ENCODE results near the gene OR5D13.

OR5D13 gene, protein sequence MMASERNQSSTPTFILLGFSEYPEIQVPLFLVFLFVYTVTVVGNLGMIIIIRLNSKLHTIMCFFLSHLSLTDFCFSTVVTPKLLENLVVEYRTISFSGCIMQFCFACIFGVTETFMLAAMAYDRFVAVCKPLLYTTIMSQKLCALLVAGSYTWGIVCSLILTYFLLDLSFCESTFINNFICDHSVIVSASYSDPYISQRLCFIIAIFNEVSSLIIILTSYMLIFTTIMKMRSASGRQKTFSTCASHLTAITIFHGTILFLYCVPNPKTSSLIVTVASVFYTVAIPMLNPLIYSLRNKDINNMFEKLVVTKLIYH

DNA sequence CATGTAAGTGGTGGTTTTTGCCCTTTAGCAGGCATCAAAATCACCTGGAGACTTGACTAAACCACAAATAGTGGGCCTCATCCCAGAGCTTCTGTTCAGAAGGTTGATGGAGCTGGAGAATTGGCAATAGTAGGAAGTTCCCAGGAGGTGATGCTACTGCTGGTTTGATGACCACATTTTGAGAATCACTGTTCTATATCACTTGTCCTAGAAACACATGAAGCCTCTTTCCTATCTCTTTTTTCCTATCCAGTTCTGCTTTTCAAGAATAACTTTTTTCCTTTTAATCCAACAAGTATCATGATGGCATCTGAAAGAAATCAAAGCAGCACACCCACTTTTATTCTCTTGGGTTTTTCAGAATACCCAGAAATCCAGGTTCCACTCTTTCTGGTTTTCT is at the start of gene OR5D13:
Gene OR5D13 (plus strand): TSS at position 301 of the 400 bp plus-strand sequence. CDS start 0 bp downstream, at position 301.
- in situ Hi-C loops (cut with HindIII; ENCODE audit: low sequenced_read_pairs), result no loop called here

DNA sequence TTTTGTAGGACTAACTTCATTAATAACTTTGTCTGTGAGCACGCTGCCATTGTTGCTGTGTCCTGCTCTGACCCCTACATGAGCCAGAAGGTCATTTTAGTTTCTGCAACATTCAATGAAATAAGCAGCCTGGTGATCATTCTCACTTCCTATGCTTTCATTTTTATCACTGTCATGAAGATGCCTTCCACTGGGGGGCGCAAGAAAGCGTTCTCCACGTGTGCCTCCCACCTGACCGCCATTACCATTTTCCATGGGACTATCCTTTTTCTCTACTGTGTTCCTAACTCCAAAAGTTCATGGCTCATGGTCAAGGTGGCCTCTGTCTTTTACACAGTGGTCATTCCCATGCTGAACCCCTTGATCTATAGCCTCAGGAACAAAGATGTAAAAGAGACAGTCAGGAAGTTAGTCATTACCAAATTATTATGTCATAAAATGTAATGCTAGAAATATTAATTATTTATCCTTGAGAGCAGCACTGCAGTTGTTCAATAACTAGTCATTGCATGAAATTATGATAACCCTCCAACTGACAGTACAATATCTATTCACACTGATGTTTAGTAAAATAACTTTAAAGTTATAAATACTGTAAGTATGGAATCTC is 46.4 kb upstream of the OR5D13 start:
- in situ Hi-C loops (cut with HindIII; ENCODE audit: low sequenced_read_pairs), result no loop called here

- in situ Hi-C loops (cut with HindIII; ENCODE audit: low sequenced_read_pairs), result no loop called here
Measured at GRCh38 chr11:55732936-55733335, 40.3 kb upstream of the OR5D13 start.

GRCh38 chr11:55791606-55792005 is 18.4 kb downstream of the OR5D13 start:
- in situ Hi-C loops (cut with HindIII; ENCODE audit: low sequenced_read_pairs), result no loop called here

DNA sequence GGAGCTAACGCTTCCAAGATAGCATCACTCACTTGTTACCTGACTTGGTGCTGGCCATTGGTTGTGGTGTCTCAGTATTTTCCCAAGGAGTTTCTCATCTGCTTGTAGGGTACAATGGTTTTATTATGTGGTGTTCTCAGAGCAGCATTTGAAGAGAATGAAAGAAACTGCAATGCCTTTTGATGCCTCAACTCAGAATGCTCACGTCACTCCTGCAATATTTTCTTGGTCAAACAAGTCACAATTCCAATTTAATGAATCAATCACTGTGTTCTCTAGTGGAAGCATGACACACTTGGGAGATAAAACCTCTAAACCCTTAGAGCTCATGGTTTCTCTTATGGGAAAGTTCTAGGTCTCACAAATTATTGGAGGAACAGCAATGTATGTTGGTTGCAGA is 20.1 kb downstream of the OR5D13 start:
- in situ Hi-C loops (cut with HindIII; ENCODE audit: low sequenced_read_pairs), result no loop called here

GRCh38 chr11:55795256-55795655 is 22.0 kb downstream of the OR5D13 start, which contains the start of gene OR5D14:
OR5D14 (plus strand) TSS chr11:55795556; CDS start chr11:55795556, 0 bp downstream.
- in situ Hi-C loops (cut with HindIII; ENCODE audit: low sequenced_read_pairs), result no loop called here

DNA sequence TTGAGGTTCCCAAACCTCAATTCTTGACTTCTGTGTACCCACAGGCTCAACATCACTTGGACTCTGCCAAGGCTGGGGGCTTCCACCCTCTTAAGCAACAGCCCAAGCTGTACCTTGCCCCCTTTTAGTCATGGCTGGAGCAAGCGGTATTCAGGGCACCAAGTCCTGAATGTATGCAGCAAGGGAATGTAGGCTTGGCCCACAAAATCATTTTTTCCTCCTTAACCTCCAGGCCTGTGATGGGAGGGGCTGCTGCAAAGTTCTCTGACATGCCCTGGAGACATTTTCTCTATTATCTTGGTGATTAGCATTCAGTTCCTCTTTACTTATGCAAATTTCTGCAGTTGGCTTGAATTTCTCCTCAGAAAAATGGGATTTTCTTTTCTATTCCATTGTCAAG is 33.0 kb downstream of the OR5D13 start:
- in situ Hi-C loops (cut with HindIII; ENCODE audit: low sequenced_read_pairs), result no loop called here

GRCh38 chr11:55811067-55811466 is 37.8 kb downstream of the OR5D13 start, which contains the start of gene OR5L1:
OR5L1 (plus strand) TSS chr11:55811367; CDS start chr11:55811467, 100 bp downstream.
- in situ Hi-C loops (cut with HindIII; ENCODE audit: low sequenced_read_pairs), result no loop called here

- in situ Hi-C loops (cut with HindIII; ENCODE audit: low sequenced_read_pairs), result no loop called here
Measured at GRCh38 chr11:55819330-55819729, 46.1 kb downstream of the OR5D13 start, which contains the start of gene OR5D18. OR5D18 (plus strand) TSS chr11:55819630; CDS start chr11:55819630, 0 bp downstream.
